Caki2 (cell line): ENCODE measurements around the gene KRTAP5-4. TPM values are rescaled to one million over a fixed set of nuclear protein-coding genes. Genes with fewer than 3 reads are reported as not detected.
A peak's percentile ranks its signal among the peaks of the same experiment; 100 is the strongest.
"Not testable (repeated sequence)": the region's sequence is repeated elsewhere in the genome, so short reads cannot be mapped to it uniquely, and the experiment has no call there.

Experiments used
- DNase-seq: peaks from one replicate; pipeline ENCODE4 v3.0.0-alpha.2; 2015; ENCODE audit warnings: low read depth
- in situ Hi-C: cut with HindIII; loops from 2 replicates; pipeline ENCODE4 v1.10.0; 2016; ENCODE audit warnings: low sequenced_read_pairs, low pct_unique_long_range_greater_than_20kb, mixed read lengths
- total RNA-seq: library from RNA; depleted of rRNA; stranded (reverse); fragments of >200 nt; shearing (Covaris generic); gene quantifications from 2 replicates; pipeline ENCODE4 v1.2.3, GENCODE V29; 2014; ENCODE audit warnings: low replicate concordance

The KRTAP5-4 gene
- total RNA-seq, 1 experiment from 2014 or later: not detected

- in situ Hi-C loops: no loop called here
- DNase-seq: no peak
Observed at GRCh38 chr11:1654388-1655167, 32.6 kb upstream of the KRTAP5-4 start.

- DNase-seq: no peak
- in situ Hi-C loops: no loop called here
Observed at GRCh38 chr11:1653541-1654387, 31.8 kb upstream of the KRTAP5-4 start.

GRCh38 chr11:1652771-1653540, 31.0 kb upstream of the KRTAP5-4 start:
- in situ Hi-C loops: no loop called here
- peak; percentile 38 for DNase-seq

- no peak for DNase-seq
- in situ Hi-C loops: no loop called here
Observed at GRCh38 chr11:1652442-1652770, 30.5 kb upstream of the KRTAP5-4 start.

GRCh38 chr11:1652026-1652425, 30.1 kb upstream of the KRTAP5-4 start:
- no peak for DNase-seq
- in situ Hi-C loops: no loop called here

GRCh38 chr11:1651411-1651980, 29.6 kb upstream of the KRTAP5-4 start:
- DNase-seq: no peak
- in situ Hi-C loops: no loop called here

- no peak for DNase-seq
- in situ Hi-C loops: no loop called here
Observed at GRCh38 chr11:1650918-1651262, 29.0 kb upstream of the KRTAP5-4 start.

GRCh38 chr11:1650034-1650917, 28.3 kb upstream of the KRTAP5-4 start:
- in situ Hi-C loops: no loop called here

GRCh38 chr11:1648653-1649420, 26.9 kb upstream of the KRTAP5-4 start:
- in situ Hi-C loops: no loop called here

More at GRCh38 chr11:1650034-1650917, 28.3 kb upstream of the KRTAP5-4 start:
- no peak for DNase-seq

GRCh38 chr11:1647901-1648652, 26.1 kb upstream of the KRTAP5-4 start:
- no peak for DNase-seq
- in situ Hi-C loops: no loop called here

More at GRCh38 chr11:1648653-1649420, 26.9 kb upstream of the KRTAP5-4 start:
- DNase-seq: no peak

GRCh38 chr11:1646540-1646939, 24.6 kb upstream of the KRTAP5-4 start:
- in situ Hi-C loops: not testable (repeated sequence)

GRCh38 chr11:1645357-1645821, 23.5 kb upstream of the KRTAP5-4 start:
- in situ Hi-C loops: no loop called here
- DNase-seq: no peak

More at GRCh38 chr11:1646540-1646939, 24.6 kb upstream of the KRTAP5-4 start:
- DNase-seq: not testable (repeated sequence)

GRCh38 chr11:1644601-1645356, 22.8 kb upstream of the KRTAP5-4 start:
- no peak for DNase-seq
- in situ Hi-C loops: no loop called here

- in situ Hi-C loops: no loop called here
- DNase-seq: no peak
Observed at GRCh38 chr11:1643146-1643690, 21.3 kb upstream of the KRTAP5-4 start.
